ENCODE measurements around the gene MEGF8. TPM values are rescaled to one million over a fixed set of nuclear protein-coding genes. Genes with fewer than 3 reads are reported as not detected.

MEGF8 gene
- total and polyA plus RNA-seq, 2 experiments from 2014 or later, result 5.4 to 26.6 TPM

DNA sequence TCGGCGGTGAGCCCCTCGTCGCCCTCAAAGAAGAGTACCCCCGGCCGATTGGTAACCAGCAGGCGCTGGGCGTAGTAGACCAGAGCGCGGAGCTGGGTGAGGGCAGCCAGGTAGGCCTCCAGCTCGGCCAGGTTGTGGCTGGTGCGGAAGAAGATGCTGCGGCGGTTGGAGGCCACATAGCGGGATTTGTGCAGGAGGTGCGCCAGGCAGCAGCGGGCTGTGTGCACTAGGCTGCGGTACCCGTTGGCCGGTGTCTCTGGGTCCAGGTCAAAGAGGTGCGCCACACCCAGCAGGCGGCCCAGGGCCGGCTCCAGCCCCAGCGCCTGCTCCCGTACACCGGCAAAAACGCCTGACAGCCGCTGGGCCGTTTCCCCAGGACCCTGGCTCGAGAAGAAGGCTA is 84.9 kb downstream of the MEGF8 start:
- no peak for TF ChIP-seq EZH2phosphoT487 (IDR thresholded peaks at IDR 0.05; ENCODE audit: insufficient read depth, low read depth)
- no peak for TF ChIP-seq EZH2 (IDR thresholded peaks at IDR 0.05; ENCODE audit: insufficient read depth, poor library complexity, severe bottlenecking)
- Histone ChIP-seq H3K4me2 (ENCODE audit: unreplicated experiment) (no peak overlapping the region), H3K4me3 (no peak overlapping the region), H3K27me3 (replicated peaks; ENCODE audit: insufficient read depth) (no peaks in the 10 kb centered on the region), H3K36me3 (ENCODE audit: low read depth) (no peaks in the 10 kb centered on the region), H3K9me3 (ENCODE audit: low read depth) (no peaks in the 10 kb centered on the region), H3F3A (ENCODE audit: insufficient read depth) (no peaks in the 10 kb centered on the region), H2AFZ (no peak overlapping the region), H3K4me1 (ENCODE audit: insufficient read depth) (no peaks in the 10 kb centered on the region), H3K79me2 (ENCODE audit: insufficient read depth) (no peaks in the 10 kb centered on the region), H4K20me1 (ENCODE audit: insufficient read depth) (no peaks in the 10 kb centered on the region), H3K9ac (no peak overlapping the region), H3K9me2 (ENCODE audit: insufficient read depth) (no peaks in the 10 kb centered on the region), H3K27ac (no peak overlapping the region)
- no peak for DNase-seq
- 95 to 96% methylated on average over 21 to 30 of the region's 30 CpGs for WGBS, 2 experiments (ENCODE audit: low coverage in 1 of 2, low lambda C conversion rate in 2 of 2, missing lambda C conversion rate in 2 of 2)
- in situ Hi-C loops (cut with MboI), result no loop called here

DNA sequence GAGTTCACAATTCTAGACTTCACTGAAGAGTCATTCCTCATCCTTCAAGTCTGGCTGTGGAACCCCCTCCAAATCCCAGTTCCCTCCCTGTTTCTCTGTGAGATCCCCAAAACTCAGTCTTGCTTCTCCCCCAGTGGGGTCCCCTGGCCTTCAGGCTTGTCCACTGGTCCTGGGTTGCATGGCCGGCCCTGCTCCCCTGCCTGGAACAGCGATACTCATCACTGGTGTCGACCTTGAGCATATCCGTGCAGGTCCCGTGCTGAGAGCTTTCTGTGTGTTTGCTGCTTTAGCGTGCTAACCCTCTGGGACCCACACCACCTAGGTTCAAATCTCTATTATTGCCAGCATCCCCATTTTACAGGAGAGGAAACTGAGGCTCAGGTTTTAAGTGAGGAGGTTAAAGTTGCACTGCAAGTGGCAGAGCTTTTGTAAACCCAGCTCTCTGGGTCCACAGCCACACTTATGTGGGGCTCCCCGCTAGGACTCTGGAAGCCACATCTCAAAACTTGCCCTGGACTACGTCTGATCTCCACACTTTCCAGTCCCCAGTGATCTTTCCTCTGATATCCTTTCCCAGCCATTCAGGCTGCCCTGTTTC is 86.2 kb downstream of the MEGF8 start:
- no peak overlapping the region for H3K4me3 ChIP-seq
- H3K27me3 ChIP-seq (replicated peaks; ENCODE audit: insufficient read depth), result no peaks in the 10 kb centered on the region
- no peak overlapping the region for H3K27ac ChIP-seq
- no peaks in the 10 kb centered on the region for H4K20me1 ChIP-seq (ENCODE audit: insufficient read depth)
- no peak for TF ChIP-seq EZH2phosphoT487 (IDR thresholded peaks at IDR 0.05; ENCODE audit: insufficient read depth, low read depth)
- no peaks in the 10 kb centered on the region for H3K79me2 ChIP-seq (ENCODE audit: insufficient read depth)
- DNase-seq, result no peak
- H3K4me2 ChIP-seq (ENCODE audit: unreplicated experiment), result no peak overlapping the region
- 92 to 95% methylated on average over 8 of the region's 8 CpGs for whole genome bisulfite sequencing, 2 experiments (ENCODE audit: low coverage in 1 of 2, low lambda C conversion rate in 2 of 2, missing lambda C conversion rate in 2 of 2)
- H3K9ac ChIP-seq, result no peak overlapping the region
- H2AFZ ChIP-seq, result no peak overlapping the region
- H3F3A ChIP-seq (ENCODE audit: insufficient read depth), result no peaks in the 10 kb centered on the region
- no peaks in the 10 kb centered on the region for H3K36me3 ChIP-seq (ENCODE audit: low read depth)
- in situ Hi-C loops (cut with MboI), result no loop called here
- H3K9me2 ChIP-seq (ENCODE audit: insufficient read depth), result no peaks in the 10 kb centered on the region
- H3K9me3 ChIP-seq (ENCODE audit: low read depth), result no peaks in the 10 kb centered on the region
- no peaks in the 10 kb centered on the region for H3K4me1 ChIP-seq (ENCODE audit: insufficient read depth)

DNA sequence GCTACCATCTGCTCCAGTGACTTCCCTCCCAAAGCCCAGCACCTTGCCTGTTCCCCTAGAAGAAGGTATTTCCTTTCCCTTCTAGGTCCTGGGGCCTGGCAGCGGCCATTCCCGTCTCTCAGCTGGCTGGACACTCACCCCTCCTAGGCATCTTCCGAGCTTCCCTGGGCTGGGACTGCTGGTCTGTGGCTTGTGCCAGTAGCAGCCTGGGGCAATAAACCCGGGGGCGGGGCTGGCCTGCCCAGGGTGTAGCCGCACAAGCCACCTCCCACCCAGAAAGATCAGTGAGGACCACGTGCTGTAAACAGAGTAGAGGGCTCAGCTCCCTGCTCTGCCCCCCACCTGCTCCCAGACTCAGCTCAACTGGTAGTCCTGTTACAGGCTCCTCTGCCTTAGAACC is 86.8 kb downstream of the MEGF8 start:
- no peak overlapping the region for H3K4me2 ChIP-seq (ENCODE audit: unreplicated experiment)
- no peaks in the 10 kb centered on the region for H3K9me2 ChIP-seq (ENCODE audit: insufficient read depth)
- 49 to 72% methylated on average over 7 of the region's 7 CpGs for WGBS, 2 experiments (ENCODE audit: low coverage in 1 of 2, low lambda C conversion rate in 2 of 2, missing lambda C conversion rate in 2 of 2)
- no peaks in the 10 kb centered on the region for H3K27me3 ChIP-seq (replicated peaks; ENCODE audit: insufficient read depth)
- H3K4me1 ChIP-seq (ENCODE audit: insufficient read depth), result no peaks in the 10 kb centered on the region
- no peaks in the 10 kb centered on the region for H3K36me3 ChIP-seq (ENCODE audit: low read depth)
- no peak overlapping the region for H2AFZ ChIP-seq
- H3K4me3 ChIP-seq, result no peak overlapping the region
- H3K9ac ChIP-seq, result no peak overlapping the region
- H3K9me3 ChIP-seq (ENCODE audit: low read depth), result no peaks in the 10 kb centered on the region
- H4K20me1 ChIP-seq (ENCODE audit: insufficient read depth), result no peaks in the 10 kb centered on the region
- no peak for TF ChIP-seq EZH2phosphoT487 (IDR thresholded peaks at IDR 0.05; ENCODE audit: insufficient read depth, low read depth)
- TF ChIP-seq EZH2 (IDR thresholded peaks at IDR 0.05; ENCODE audit: insufficient read depth, poor library complexity, severe bottlenecking), result no peak
- H3K27ac ChIP-seq, result no peak overlapping the region
- H3K79me2 ChIP-seq (ENCODE audit: insufficient read depth), result no peaks in the 10 kb centered on the region
- in situ Hi-C loops (cut with MboI), result no loop called here
- no peaks in the 10 kb centered on the region for H3F3A ChIP-seq (ENCODE audit: insufficient read depth)
- DNase-seq, result no peak

DNA sequence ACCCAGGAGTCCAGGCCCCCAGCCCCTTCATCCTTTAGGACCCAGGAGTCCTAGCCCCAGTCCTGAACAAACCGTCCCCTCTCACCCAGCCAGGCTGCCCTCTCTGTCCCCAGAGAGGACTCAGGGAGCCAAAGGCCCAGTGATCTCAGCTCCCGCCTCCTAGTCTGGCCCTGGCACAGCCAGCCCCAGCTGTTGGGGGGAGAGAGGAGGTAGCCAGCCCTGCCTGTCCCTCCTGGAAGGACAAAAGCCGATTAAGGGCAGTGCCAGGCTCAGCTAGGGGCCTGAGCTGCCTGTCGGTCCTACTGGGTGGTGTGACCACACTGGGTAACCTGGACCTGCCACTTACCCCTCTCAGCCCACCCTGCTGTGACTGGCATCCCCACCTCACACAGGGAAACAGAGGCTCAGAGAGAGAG is 87.2 kb downstream of the MEGF8 start:
- Histone ChIP-seq H3K4me3 (no peak overlapping the region), H3K27ac (no peak overlapping the region), H2AFZ (no peak overlapping the region), H4K20me1 (ENCODE audit: insufficient read depth) (no peaks in the 10 kb centered on the region), H3K9ac (no peak overlapping the region), H3K4me1 (ENCODE audit: insufficient read depth) (no peaks in the 10 kb centered on the region), H3K27me3 (replicated peaks; ENCODE audit: insufficient read depth) (no peaks in the 10 kb centered on the region), H3K9me3 (ENCODE audit: low read depth) (no peaks in the 10 kb centered on the region), H3K79me2 (ENCODE audit: insufficient read depth) (no peaks in the 10 kb centered on the region), H3K36me3 (ENCODE audit: low read depth) (no peaks in the 10 kb centered on the region), H3K9me2 (ENCODE audit: insufficient read depth) (no peaks in the 10 kb centered on the region), H3F3A (ENCODE audit: insufficient read depth) (no peaks in the 10 kb centered on the region), H3K4me2 (ENCODE audit: unreplicated experiment) (no peak overlapping the region)
- DNase-seq, result no peak
- TF ChIP-seq EZH2phosphoT487 (IDR thresholded peaks at IDR 0.05; ENCODE audit: insufficient read depth, low read depth) (no peak), EZH2 (IDR thresholded peaks at IDR 0.05; ENCODE audit: insufficient read depth, poor library complexity, severe bottlenecking) (no peak)
- in situ Hi-C loops (cut with MboI), result no loop called here
- WGBS, 2 experiments (ENCODE audit: low coverage in 1 of 2, low lambda C conversion rate in 2 of 2, missing lambda C conversion rate in 2 of 2), result 64 to 69% methylated on average over 4 of the region's 4 CpGs

DNA sequence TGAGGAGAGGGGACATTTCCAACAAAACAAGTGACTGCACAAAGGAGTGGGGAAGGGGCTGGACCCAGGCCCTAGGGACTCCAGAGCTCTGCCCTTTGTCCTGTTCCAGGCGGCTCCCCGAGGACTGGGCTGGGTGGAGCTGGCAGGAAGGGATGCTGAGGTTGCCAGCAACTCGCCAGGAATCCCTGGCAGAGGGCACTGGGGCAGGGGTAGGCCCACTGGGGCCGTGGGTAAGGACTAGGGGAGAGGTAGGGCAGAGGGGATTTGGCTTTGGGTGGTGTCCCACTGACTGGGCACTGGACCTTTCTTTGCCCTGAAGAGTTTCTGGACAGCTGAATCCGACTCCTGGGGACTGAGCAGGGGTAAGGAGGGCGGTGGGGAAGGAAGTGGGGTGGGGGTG is 93.9 kb downstream of the MEGF8 start:
- Histone ChIP-seq H3K27me3 (replicated peaks; ENCODE audit: insufficient read depth) (no peaks in the 10 kb centered on the region), H3K9ac (no peak overlapping the region), H3K9me2 (ENCODE audit: insufficient read depth) (no peaks in the 10 kb centered on the region), H3K4me1 (ENCODE audit: insufficient read depth) (no peaks in the 10 kb centered on the region), H3K36me3 (ENCODE audit: low read depth) (no peaks in the 10 kb centered on the region), H3F3A (ENCODE audit: insufficient read depth) (no peaks in the 10 kb centered on the region), H2AFZ (no peak overlapping the region), H3K27ac (no peak overlapping the region), H3K9me3 (ENCODE audit: low read depth) (no peaks in the 10 kb centered on the region), H3K4me3 (no peak overlapping the region), H3K4me2 (ENCODE audit: unreplicated experiment) (no peak overlapping the region), H4K20me1 (ENCODE audit: insufficient read depth) (no peaks in the 10 kb centered on the region), H3K79me2 (ENCODE audit: insufficient read depth) (no peaks in the 10 kb centered on the region)
- TF ChIP-seq EZH2phosphoT487 (IDR thresholded peaks at IDR 0.05; ENCODE audit: insufficient read depth, low read depth) (no peak), EZH2 (IDR thresholded peaks at IDR 0.05; ENCODE audit: insufficient read depth, poor library complexity, severe bottlenecking) (no peak)
- WGBS, 2 experiments (ENCODE audit: low coverage in 1 of 2, low lambda C conversion rate in 2 of 2, missing lambda C conversion rate in 2 of 2), result 61 to 62% methylated on average over 4 to 6 of the region's 6 CpGs
- in situ Hi-C loops (cut with MboI), result no loop called here
- DNase-seq, result no peak
